OCI-LY7 (cell line): ENCODE results near the gene PCDH8. TPM values are rescaled to one million over a fixed set of nuclear protein-coding genes. Genes with fewer than 3 reads are reported as not detected.

Experiments
- BruUV-seq: library from RNA; stranded (reverse); fragments of 400-500 nt; replicated peaks from 2 replicates; lab custom pipeline; 2021; lab: Mats Ljungman, UMichigan
- CTCF ChIA-PET: fragments of 300-600 bp; sonication (Branson Sonifier 250); formaldehyde crosslinking; loops from one replicate; lab custom pipeline; 2022; ENCODE audit warnings: antibody characterized with exemption; ENCODE audit not compliant: unreplicated experiment; lab: Charles Lee
- POLR2A ChIA-PET: fragments of 300-600 bp; sonication (Branson Sonifier 250); formaldehyde crosslinking; loops from one replicate; lab custom pipeline; 2022; ENCODE audit warnings: antibody characterized with exemption; lab: Charles Lee
- DNase-seq: peaks from one replicate; pipeline ENCODE4 v3.0.0-alpha.2; 2015; ENCODE audit warnings: low spot score
- H2AFZ ChIP-seq: fragments of 200-600 bp; sonication (generic), shearing (Covaris generic); 2 replicates; pipeline ENCODE4 v1.6.1; 2014; ENCODE audit warnings: mild to moderate bottlenecking, antibody characterized with exemption, low read length, moderate library complexity
- H3K27ac ChIP-seq: fragments of 200-600 bp; sonication (generic); 2 replicates; pipeline ENCODE4 v1.5.1; 2014; ENCODE audit warnings: mixed run types, low read depth, mild to moderate bottlenecking, moderate library complexity, low read length, inconsistent platforms; ENCODE audit not compliant: poor library complexity, severe bottlenecking
- H3K36me3 ChIP-seq: fragments of 200-600 bp; sonication (generic); 2 replicates; pipeline ENCODE4 v1.6.1; 2014; ENCODE audit warnings: mild to moderate bottlenecking, antibody characterized with exemption, low read length, moderate library complexity, mixed read lengths; ENCODE audit not compliant: insufficient read depth
- H3K4me1 ChIP-seq: fragments of 200-600 bp; sonication (generic); 2 replicates; pipeline ENCODE4 v1.5.1; 2014; ENCODE audit warnings: mild to moderate bottlenecking, low read length; ENCODE audit not compliant: insufficient read depth, poor library complexity, severe bottlenecking
- H3K4me2 ChIP-seq: fragments of 200-600 bp; sonication (generic); 2 replicates; pipeline ENCODE4 v1.6.1; 2014; ENCODE audit warnings: mild to moderate bottlenecking, low read length
- H3K4me3 ChIP-seq: fragments of 200-600 bp; sonication (generic); 2 replicates; pipeline ENCODE4 v1.5.1; 2014; ENCODE audit warnings: mild to moderate bottlenecking, low read depth, low read length; ENCODE audit not compliant: poor library complexity, severe bottlenecking
- H3K79me2 ChIP-seq: fragments of 200-600 bp; sonication (generic); 2 replicates; pipeline ENCODE4 v1.6.1; 2016; ENCODE audit warnings: low read depth, mild to moderate bottlenecking, low read length, moderate library complexity, mixed read lengths; ENCODE audit not compliant: insufficient read depth
- H3K9me2 ChIP-seq: fragments of 200-600 bp; sonication (generic); 2 replicates; pipeline ENCODE4 v1.6.1; 2016; ENCODE audit warnings: mild to moderate bottlenecking, low read length, mixed read lengths; ENCODE audit not compliant: insufficient read depth
- H3K9me3 ChIP-seq: fragments of 200-600 bp; sonication (generic); 2 replicates; pipeline ENCODE4 v1.6.1; 2014; ENCODE audit warnings: mild to moderate bottlenecking, mixed run types, low read length, mixed read lengths
- H4K20me1 ChIP-seq: fragments of 200-600 bp; sonication (generic); 2 replicates; pipeline ENCODE4 v1.6.1; 2014; ENCODE audit warnings: mild to moderate bottlenecking, antibody characterized with exemption, low read length, moderate library complexity, mixed read lengths; ENCODE audit not compliant: insufficient read depth
- CTCF ChIP-seq: fragments of 200-600 bp; sonication (generic); conservative IDR thresholded peaks from 2 replicates; pipeline ENCODE4 v1.5.1; 2014; ENCODE audit warnings: mild to moderate bottlenecking, antibody characterized with exemption, low read length, moderate library complexity, mixed read lengths
- EZH2phosphoT487 ChIP-seq: fragments of 200-600 bp; sonication (generic); IDR thresholded peaks from 2 replicates; pipeline ENCODE4 v1.6.1; 2018; ENCODE audit warnings: low read depth, borderline replicate concordance, mild to moderate bottlenecking, mixed run types, antibody characterized with exemption, low read length, moderate library complexity, mixed read lengths
- intact Hi-C: fragments of 100-400 bp; cut with micrococcal nuclease; formaldehyde crosslinking; loops from one replicate; pipeline ENCODE4 v1.10.0; 2022; ENCODE audit not compliant: unreplicated experiment
- total RNA-seq, 2 experiments: library from RNA; depleted of rRNA in 1 of 2; stranded (reverse); fragments of >200 nt in 1 of 2; shearing (Covaris generic) in 1 of 2; gene quantifications; 2 replicates each; pipeline ENCODE4 v1.2.3, GENCODE V29; 2014 to 2022

PCDH8 gene
- total RNA-seq, 2 experiments from 2014 or later = not detected

- CTCF ChIA-PET = no interaction called here
- Histone ChIP-seq H4K20me1 (no peaks in the 10 kb centered on the region), H3K9me2 (no peaks in the 10 kb centered on the region), H3K4me2 (no peak overlapping the region), H3K4me3 (no peak overlapping the region), H3K4me1 (no peaks in the 10 kb centered on the region), H3K27ac (no peak overlapping the region), H3K36me3 (no peaks in the 10 kb centered on the region), H3K9me3 (no peaks in the 10 kb centered on the region), H3K79me2 (no peaks in the 10 kb centered on the region), H2AFZ (no peak overlapping the region)
- intact Hi-C loops = loop anchor here (5.0 kb wide), 2 partner anchors 139 to 569 kb away; no protein-coding TSS in a partner anchor
- BruUV-seq = no TSS peak
- POLR2A ChIA-PET = no interaction called here
- DNase-seq = no peak
- no peak for TF ChIP-seq EZH2phosphoT487
- no peak for TF ChIP-seq CTCF
Measured at GRCh38 chr13:52806029-52806428, 42.4 kb downstream of the PCDH8 start.

DNA sequence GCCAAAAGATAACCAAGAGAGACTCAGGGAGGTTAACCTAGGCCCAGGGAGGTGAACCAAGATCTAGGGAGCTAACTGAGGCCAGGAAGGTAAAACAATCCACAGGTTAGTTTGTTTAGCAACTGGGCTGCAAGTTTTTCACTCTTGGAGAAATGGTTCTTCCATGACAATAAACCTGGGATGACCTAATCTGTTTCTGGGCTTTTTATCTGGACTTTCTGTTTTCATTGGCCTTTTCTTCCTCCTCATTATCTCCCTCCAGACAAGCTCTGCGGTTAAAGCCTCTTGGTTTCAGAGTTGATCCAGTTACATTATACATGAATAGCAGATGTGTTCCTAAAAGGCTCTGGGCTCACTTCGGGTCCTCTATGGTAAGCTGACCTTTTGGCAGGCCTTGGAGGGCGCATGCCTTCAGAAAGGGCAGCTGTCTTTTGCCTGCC is 44.2 kb downstream of the PCDH8 start:
- TF ChIP-seq EZH2phosphoT487 = no peak
- TF ChIP-seq CTCF = no peak
- Histone ChIP-seq H3K4me3 (no peak overlapping the region), H2AFZ (no peak overlapping the region), H3K9me2 (no peaks in the 10 kb centered on the region), H3K36me3 (no peaks in the 10 kb centered on the region), H3K9me3 (no peaks in the 10 kb centered on the region), H3K4me1 (no peaks in the 10 kb centered on the region), H3K79me2 (no peaks in the 10 kb centered on the region), H4K20me1 (no peaks in the 10 kb centered on the region), H3K4me2 (no peak overlapping the region), H3K27ac (no peak overlapping the region)
- intact Hi-C loops = no loop called here
- ChIA-PET CTCF (no interaction called here), POLR2A (no interaction called here)
- DNase-seq = no peak
- BruUV-seq = no TSS peak

GRCh38 chr13:52800856-52801255 is 47.6 kb downstream of the PCDH8 start:
- H3K4me3 ChIP-seq = no peak overlapping the region
- ChIA-PET CTCF (no interaction called here), POLR2A (interaction anchor here (0.7 kb wide), 1 partner anchor 1365 kb away, joined by 3 read pairs; no protein-coding TSS in a partner anchor)
- intact Hi-C loops = no loop called here
- H3K27ac ChIP-seq = no peak overlapping the region
- H3K9me3 ChIP-seq = no peaks in the 10 kb centered on the region
- TF ChIP-seq CTCF (no peak), EZH2phosphoT487 (no peak)
- H3K79me2 ChIP-seq = no peaks in the 10 kb centered on the region
- no peak for DNase-seq
- H3K36me3 ChIP-seq = no peaks in the 10 kb centered on the region
- H3K4me1 ChIP-seq = no peaks in the 10 kb centered on the region
- no peaks in the 10 kb centered on the region for H3K9me2 ChIP-seq
- no peaks in the 10 kb centered on the region for H4K20me1 ChIP-seq
- H3K4me2 ChIP-seq = no peak overlapping the region
- H2AFZ ChIP-seq = no peak overlapping the region
- no TSS peak for BruUV-seq
